ENCODE data around the gene MYOM1.

Gene MYOM1

GRCh38 chr18:3114451-3114850, 105.3 kb downstream of the MYOM1 start:
- DNase-seq = no peak

- no peak for DNase-seq
These were observed 105.7 kb downstream of the MYOM1 start for GRCh38 chr18:3114026-3114425.

GRCh38 chr18:3111523-3112240, 108.1 kb downstream of the MYOM1 start:
- DNase-seq = no peak

GRCh38 chr18:3110034-3110752, 109.6 kb downstream of the MYOM1 start:
- DNase-seq = no peak

GRCh38 chr18:3107740-3108151, 112.0 kb downstream of the MYOM1 start:
- DNase-seq = no peak

GRCh38 chr18:3104190-3105054, 115.3 kb downstream of the MYOM1 start:
- DNase-seq = peak; percentile 4

GRCh38 chr18:3103576-3103975, 116.2 kb downstream of the MYOM1 start:
- no peak for DNase-seq

GRCh38 chr18:3102983-3103382, 116.8 kb downstream of the MYOM1 start:
- no peak for DNase-seq

- no peak for DNase-seq
These were observed 119.2 kb downstream of the MYOM1 start for GRCh38 chr18:3100498-3101132.

- DNase-seq = no peak
These were observed 120.4 kb downstream of the MYOM1 start for GRCh38 chr18:3099327-3099726.

GRCh38 chr18:3097082-3097481, 122.7 kb downstream of the MYOM1 start:
- no peak for DNase-seq

GRCh38 chr18:3095921-3096320, 123.8 kb downstream of the MYOM1 start:
- no peak for DNase-seq

- no peak for DNase-seq
These were observed 125.5 kb downstream of the MYOM1 start for GRCh38 chr18:3094338-3094684.

GRCh38 chr18:3093624-3094337, 126.0 kb downstream of the MYOM1 start:
- no peak for DNase-seq

- DNase-seq = no peak
These were observed 127.0 kb downstream of the MYOM1 start for GRCh38 chr18:3092727-3093126.

GRCh38 chr18:3089579-3089978, 130.2 kb downstream of the MYOM1 start:
- no peak for DNase-seq

GRCh38 chr18:3088449-3088848, 131.3 kb downstream of the MYOM1 start:
- DNase-seq = no peak

GRCh38 chr18:3086871-3087270, 132.9 kb downstream of the MYOM1 start:
- DNase-seq = no peak

GRCh38 chr18:3085612-3086011, 134.2 kb downstream of the MYOM1 start:
- DNase-seq = no peak

GRCh38 chr18:3084206-3084605, 135.6 kb downstream of the MYOM1 start:
- no peak for DNase-seq

GRCh38 chr18:3083766-3084165, 136.0 kb downstream of the MYOM1 start:
- no peak for DNase-seq

- no peak for DNase-seq
These were observed 138.2 kb downstream of the MYOM1 start for GRCh38 chr18:3081584-3081991.

- no peak for DNase-seq
These were observed 140.1 kb downstream of the MYOM1 start for GRCh38 chr18:3079653-3080052.
